ENCODE data around the gene USP47. TPM values are rescaled to one million over a fixed set of nuclear protein-coding genes. Genes with fewer than 3 reads are reported as not detected.
"Not testable (repeated sequence)": the region's sequence is repeated elsewhere in the genome, so short reads cannot be mapped to it uniquely, and the experiment has no call there.

USP47 gene
- polyA plus RNA-seq, 1 donor from 2014 or later, result 34.5 TPM

DNA sequence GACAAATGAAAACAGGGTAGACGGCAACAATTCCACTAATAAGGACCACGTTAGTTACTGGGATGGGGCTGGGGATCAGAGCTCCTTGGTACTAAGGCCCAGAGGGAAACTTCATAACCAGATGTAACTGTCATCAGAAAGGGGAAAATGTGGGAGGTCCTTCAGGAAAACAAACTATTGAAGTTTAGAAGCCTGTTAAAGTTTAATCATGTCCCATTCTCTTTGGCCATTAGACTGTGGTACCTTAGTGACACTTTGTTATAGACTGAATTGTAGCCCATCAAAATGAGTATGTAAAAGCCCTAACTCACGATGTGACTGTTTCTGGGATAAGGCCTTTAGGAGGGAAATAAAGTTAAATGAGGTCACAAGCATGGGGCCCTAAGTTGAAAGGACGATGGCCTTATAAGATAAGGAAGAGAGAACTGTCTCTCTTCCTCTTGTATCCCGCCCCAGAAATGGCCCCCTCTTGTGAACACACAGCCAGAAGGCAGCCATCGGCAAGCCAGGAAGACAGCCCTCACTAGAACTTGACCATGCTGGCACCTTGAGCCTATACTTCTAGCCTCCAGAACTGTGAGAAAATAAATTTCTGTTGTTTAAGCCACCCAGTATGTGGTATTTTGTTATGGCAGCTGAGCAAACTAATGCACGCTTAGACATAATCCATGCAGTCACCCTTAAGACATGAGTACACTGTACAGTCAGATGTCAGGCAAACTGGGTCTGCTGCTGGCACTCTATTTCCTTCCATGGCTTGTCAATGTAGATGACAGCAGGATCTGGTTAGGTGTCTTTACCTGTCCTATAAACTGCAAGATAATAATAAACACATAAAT, 26.9 kb upstream of the USP47 start:
- Mint-ChIP-seq H3K36me3 (no peaks in the 10 kb centered on the region), H3K27me3 (peaks cover 3% of the 10 kb centered on the region), H3K9me3 (peaks cover 0 to 5% (median under 1%) of the 10 kb centered on the region in 3 donors), H3K4me1 (peaks cover 0 to 1% (median 0%) of the 10 kb centered on the region in 3 donors), H3K27ac (no peak overlapping the region), H3K4me3 (no peak overlapping the region)

DNA sequence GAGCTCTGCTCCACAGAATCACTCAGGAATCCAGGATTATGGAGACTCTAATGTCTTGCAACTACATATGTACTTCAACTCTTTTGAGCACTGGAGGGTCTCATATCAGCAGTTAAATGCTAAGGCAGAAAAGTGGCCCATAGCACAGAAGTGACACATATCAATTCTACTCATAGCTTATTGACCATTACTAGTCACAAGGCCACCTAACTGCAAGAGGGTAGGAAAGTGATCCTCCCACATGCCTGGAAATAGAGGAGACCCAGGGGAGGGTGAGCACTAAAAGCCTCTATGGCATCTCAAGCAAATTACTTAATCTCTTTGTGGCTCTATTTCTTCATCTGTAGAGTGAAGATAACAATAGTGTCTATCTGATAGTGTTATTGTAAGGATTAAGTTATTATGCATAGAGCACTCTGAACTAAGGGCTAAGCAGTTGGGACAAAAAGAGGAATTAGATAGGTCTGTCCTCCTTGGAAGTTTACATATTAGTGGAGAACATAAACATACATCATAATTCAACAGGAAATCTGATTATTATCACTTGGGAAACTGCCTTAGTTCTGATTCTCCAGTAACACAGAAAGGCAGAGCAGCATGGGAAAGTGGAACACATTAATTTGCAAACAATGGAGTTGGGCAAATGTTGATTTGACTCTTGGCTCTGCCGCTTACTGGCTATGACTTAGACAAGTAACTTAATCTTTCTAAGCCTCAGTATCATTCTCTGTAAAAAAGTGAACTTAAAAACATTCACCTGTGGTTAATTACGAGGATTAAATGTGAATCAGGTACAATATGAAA, 25.1 kb upstream of the USP47 start:
- H3K36me3 Mint-ChIP-seq, result no peaks in the 10 kb centered on the region
- peaks cover 3% of the 10 kb centered on the region for H3K27me3 Mint-ChIP-seq
- no peak overlapping the region for H3K27ac Mint-ChIP-seq
- H3K9me3 Mint-ChIP-seq, result peaks cover 0 to 5% (median 0%) of the 10 kb centered on the region in 3 donors
- no peak overlapping the region for H3K4me3 Mint-ChIP-seq
- H3K4me1 Mint-ChIP-seq, result peaks cover 0 to 1% (median 0%) of the 10 kb centered on the region in 3 donors

DNA sequence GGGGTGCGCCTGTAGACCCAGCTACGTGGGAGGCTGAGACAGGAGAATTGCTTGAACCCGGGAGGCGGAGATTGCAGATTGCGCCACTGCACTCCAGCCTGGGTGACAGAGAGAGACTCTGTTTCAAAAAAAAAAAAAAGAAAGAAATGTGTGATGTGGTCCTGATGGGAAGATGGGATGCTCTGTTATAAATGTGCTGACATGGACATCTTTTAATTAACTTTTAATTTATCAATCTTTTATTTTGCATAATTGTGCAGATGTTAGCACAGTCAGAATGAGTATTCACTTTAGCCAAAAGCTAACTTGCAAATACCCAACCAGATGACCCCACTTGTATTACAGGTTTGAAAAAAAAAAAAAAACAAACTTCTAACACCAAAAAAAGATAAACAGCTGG, 23.8 kb upstream of the USP47 start:
- H3K4me1 Mint-ChIP-seq, result peaks cover 0 to 1% (median 0%) of the 10 kb centered on the region in 3 donors
- no peaks in the 10 kb centered on the region for H3K36me3 Mint-ChIP-seq
- H3K4me3 Mint-ChIP-seq, result no peak overlapping the region
- peaks cover 0 to 5% (median 0%) of the 10 kb centered on the region in 3 donors for H3K9me3 Mint-ChIP-seq
- no peak overlapping the region for H3K27ac Mint-ChIP-seq
- peaks cover 3% of the 10 kb centered on the region for H3K27me3 Mint-ChIP-seq

DNA sequence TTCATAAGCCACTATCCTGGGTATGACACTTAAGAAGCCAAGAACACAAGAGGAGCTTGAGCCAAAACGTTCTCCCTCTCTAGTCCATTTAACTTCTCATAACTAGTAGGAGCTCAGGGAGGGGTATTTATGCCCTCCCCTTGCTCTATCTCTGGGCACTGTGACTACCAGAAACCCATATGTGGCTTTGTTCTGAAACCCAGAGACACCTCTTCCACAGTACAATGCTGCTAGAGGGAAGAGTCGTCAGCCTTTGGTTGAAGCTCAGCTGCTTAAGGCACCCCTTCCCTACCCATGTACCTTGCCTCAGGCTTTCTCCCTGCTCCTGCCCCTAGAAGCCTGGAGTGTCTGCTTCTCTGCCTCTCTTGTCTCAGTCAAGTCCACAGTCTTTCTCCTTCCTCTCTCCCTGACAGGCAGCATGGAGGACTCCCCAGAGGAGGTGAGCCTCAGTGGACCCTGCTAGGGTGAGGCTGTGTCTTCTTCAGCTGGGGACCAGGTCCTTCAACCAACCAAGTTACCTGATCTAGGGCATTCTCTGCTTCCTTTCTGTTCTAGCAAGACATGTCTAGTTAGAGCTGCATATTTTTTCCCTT, 23.1 kb upstream of the USP47 start:
- Mint-ChIP-seq H3K9me3 (peaks cover 0 to 5% (median 0%) of the 10 kb centered on the region in 3 donors), H3K27me3 (peaks cover 3% of the 10 kb centered on the region), H3K36me3 (no peaks in the 10 kb centered on the region), H3K4me1 (peaks cover 0 to 1% (median 0%) of the 10 kb centered on the region in 3 donors), H3K4me3 (no peak overlapping the region), H3K27ac (no peak overlapping the region)

DNA sequence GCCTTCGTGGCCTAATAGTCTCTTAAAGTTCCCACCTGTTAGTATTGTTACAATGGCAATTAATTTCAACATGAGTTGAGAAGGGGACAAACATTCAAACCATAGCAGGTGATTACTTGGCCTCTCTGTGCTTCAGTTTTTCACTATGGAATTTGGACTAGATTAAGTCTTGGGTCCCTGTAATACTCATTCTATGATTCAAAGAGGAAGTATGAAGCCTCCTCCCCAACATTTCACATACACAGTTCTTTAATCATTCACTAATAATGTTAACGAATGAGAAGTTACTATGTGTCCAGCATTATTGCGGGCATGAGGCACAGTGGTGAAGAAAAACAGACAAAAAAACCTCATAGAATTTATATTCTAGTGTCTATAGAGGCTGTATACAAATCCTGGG, 19.9 kb upstream of the USP47 start:
- Mint-ChIP-seq H3K36me3 (no peaks in the 10 kb centered on the region), H3K9me3 (peaks cover 2 to 8% (median 3%) of the 10 kb centered on the region in 3 donors), H3K27ac (no peak overlapping the region), H3K4me3 (no peak overlapping the region), H3K27me3 (peaks cover 3% of the 10 kb centered on the region), H3K4me1 (no peaks in the 10 kb centered on the region)

DNA sequence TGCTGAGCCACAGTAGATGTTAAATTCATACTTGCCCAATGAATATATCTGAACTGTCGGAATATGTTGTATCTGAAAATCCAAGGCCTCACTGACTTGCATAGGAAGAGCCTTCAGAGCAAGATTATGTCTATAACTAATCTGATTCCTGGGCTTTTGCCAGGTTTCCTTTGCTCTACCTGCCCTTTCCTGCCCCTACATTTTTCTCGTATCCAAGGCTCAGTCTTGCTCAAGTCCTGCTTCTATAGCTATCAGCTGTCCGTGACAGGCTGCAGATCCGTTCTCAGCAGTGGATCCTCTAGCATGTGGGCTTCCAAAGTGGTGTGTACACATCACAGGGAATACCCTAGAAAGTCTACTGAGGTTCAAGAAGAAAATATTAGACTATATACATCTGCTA, 18.8 kb upstream of the USP47 start:
- Mint-ChIP-seq H3K9me3 (peaks cover 2 to 8% (median 3%) of the 10 kb centered on the region in 3 donors), H3K4me1 (no peaks in the 10 kb centered on the region), H3K4me3 (no peak overlapping the region), H3K27me3 (peaks cover 3% of the 10 kb centered on the region), H3K36me3 (no peaks in the 10 kb centered on the region), H3K27ac (peak overlapping the region in 1 of 3 donors; percentile 50)

DNA sequence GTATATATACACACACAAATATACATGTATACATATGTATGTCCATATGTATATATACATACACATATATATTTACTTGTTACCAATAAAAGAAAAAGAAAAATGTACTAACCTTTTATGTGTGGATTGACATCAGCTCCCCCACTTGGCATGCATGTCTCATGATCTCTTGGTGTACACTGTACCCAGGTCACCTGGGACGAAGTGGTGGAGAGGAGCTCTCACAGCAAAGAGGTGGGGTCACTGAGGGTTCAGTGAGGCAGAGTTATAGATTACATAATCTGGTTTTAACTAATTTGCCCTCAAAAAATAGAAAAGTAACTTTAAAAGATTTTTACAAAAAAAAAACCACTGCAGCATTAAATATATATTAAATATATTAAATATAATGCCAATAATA, 15.5 kb upstream of the USP47 start:
- H3K36me3 Mint-ChIP-seq, result no peaks in the 10 kb centered on the region
- no peak overlapping the region for H3K4me3 Mint-ChIP-seq
- no peak overlapping the region for H3K27ac Mint-ChIP-seq
- H3K4me1 Mint-ChIP-seq, result no peaks in the 10 kb centered on the region
- no peaks in the 10 kb centered on the region for H3K27me3 Mint-ChIP-seq
- peaks cover 2 to 10% (median 4%) of the 10 kb centered on the region in 3 donors for H3K9me3 Mint-ChIP-seq

DNA sequence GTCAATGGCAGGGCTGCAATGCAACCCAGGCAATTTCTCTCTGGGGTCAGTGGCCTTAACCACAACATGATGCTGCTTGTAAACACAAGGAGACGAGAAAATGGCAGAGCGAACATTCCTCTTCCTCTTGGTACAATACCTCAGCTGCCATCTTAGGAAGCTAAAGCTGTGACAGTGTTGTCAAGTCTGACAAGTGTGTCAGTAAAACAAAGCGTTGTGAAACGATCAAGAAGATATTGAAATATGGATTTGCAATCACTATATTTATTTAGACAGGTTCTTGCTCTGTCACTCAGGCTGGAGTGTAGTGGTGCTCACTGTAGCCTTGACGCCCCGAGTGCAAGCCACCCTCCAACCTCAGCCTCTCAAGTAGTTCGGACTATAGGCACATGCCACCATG, 14.5 kb upstream of the USP47 start:
- Mint-ChIP-seq H3K4me1 (no peaks in the 10 kb centered on the region), H3K4me3 (no peak overlapping the region), H3K36me3 (no peaks in the 10 kb centered on the region), H3K27me3 (no peaks in the 10 kb centered on the region), H3K9me3 (peaks cover 2 to 13% (median 4%) of the 10 kb centered on the region in 3 donors), H3K27ac (no peak overlapping the region)

DNA sequence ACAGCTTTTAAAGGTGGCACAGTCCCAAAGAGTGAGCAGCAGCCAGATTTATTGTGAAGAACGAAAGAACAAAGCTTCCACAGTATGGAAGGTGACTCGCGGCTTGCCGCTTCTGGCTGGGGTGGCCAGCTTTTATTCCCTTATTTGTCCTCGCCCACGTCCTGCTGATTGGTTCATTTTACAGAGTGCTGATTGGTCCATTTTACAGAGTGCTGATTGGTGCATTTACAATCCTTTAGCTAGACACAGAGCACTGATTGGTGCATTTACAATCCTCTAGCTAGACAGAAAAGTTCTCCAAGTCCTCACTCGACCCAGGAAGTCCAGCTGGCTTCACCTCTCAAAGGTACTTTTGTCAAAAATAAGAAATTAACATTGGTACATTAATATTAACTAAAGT, 10.4 kb upstream of the USP47 start:
- not testable (repeated sequence) for H3K4me1 Mint-ChIP-seq, H3K9me3 Mint-ChIP-seq, H3K27me3 Mint-ChIP-seq, H3K36me3 Mint-ChIP-seq, H3K27ac Mint-ChIP-seq, H3K4me3 Mint-ChIP-seq

DNA sequence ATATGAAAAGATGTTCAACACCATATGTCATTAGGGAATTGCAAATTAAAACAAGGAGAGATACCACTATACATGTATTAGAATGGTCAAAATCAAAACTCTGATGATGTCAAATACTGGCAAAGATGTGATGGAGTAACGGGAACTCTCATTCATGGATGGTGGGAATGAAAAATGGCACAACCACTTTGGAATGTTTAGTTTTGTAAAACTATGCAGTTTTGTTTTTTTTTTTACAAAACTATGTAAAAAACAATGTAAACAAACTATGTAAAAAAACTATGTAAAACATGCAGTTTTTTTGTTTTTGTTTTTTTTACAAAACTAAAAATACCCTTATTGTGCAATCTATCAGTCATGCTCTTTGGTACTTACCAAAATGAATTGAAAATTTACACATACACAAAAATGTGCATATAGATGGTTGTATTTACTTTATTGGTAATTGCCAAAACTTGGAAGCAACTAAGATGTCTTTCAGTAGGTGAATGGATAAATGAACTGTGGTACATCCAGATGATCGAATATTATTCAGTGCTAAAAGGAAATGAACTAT, 5.0 kb upstream of the USP47 start:
- H3K27ac Mint-ChIP-seq, result no peak overlapping the region
- no peaks in the 10 kb centered on the region for H3K9me3 Mint-ChIP-seq
- H3K36me3 Mint-ChIP-seq, result no peaks in the 10 kb centered on the region
- H3K4me1 Mint-ChIP-seq, result peaks cover 0 to 4% (median 3%) of the 10 kb centered on the region in 3 donors
- H3K27me3 Mint-ChIP-seq, result peaks cover 6% of the 10 kb centered on the region
- H3K4me3 Mint-ChIP-seq, result peak overlapping the region in 1 of 4 donors; percentile 36

DNA sequence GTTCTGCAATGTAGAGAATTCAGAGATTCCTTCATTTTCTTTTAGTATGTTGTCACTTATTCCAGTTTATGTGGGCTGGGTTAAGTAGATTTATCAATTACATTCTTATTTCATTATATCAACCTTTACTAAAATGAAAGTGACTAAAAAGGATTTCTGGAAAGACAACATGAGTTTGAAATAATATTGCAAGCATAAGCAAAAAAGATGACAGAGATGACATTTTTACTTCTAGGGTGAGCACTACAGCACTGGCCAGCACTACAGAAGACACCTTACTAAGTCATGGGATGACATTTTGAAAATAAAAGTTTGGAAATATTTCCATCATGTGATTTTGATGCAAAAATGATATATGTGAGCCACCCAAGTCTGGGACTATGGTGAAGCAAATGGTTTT, 2.1 kb upstream of the USP47 start:
- H3K4me1 Mint-ChIP-seq, result peaks cover 0 to 6% (median 4%) of the 10 kb centered on the region in 3 donors
- peak overlapping the region in 1 of 3 donors; percentile 71 for H3K27ac Mint-ChIP-seq
- no peaks in the 10 kb centered on the region for H3K36me3 Mint-ChIP-seq
- H3K4me3 Mint-ChIP-seq, result peak overlapping the region in 1 of 4 donors; percentile 44
- H3K9me3 Mint-ChIP-seq, result no peaks in the 10 kb centered on the region
- peaks cover 6% of the 10 kb centered on the region for H3K27me3 Mint-ChIP-seq

DNA sequence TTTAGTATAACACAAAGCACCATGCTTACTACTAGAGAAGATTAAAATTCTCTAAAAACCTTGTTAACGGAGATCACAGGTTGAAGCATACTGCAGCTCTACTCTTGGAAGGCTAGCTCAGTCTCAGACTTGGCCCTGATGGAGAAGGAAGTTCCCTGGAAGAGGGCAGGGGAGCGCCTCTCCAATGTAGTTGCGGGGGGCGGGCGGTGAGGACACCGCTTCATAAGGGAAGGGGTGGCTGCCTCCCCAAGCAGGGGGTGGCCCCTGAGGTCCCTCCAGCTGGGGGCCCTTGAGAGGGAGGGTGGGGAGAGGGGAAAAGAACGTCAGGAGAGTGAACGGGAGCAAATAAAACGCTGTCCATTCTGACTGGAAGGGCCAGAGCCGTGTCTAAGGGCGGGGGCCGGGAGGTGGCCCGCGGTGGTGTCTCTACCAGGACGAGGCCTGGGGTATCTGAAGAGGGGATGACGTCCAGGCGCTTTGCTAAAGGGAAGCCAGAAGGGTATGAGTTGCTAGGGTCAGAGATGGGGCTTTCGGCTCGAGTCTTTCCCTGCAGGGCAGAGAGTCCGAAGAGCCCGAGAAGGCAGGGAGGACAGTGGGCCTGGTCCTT, 553 bp upstream of the USP47 start:
- no peaks in the 10 kb centered on the region for H3K9me3 Mint-ChIP-seq
- no peak overlapping the region for H3K27ac Mint-ChIP-seq
- H3K4me3 Mint-ChIP-seq, result no peak overlapping the region
- no peaks in the 10 kb centered on the region for H3K36me3 Mint-ChIP-seq
- peaks cover 4 to 21% (median 6%) of the 10 kb centered on the region in 3 donors for H3K4me1 Mint-ChIP-seq
- peaks cover 4% of the 10 kb centered on the region for H3K27me3 Mint-ChIP-seq

DNA sequence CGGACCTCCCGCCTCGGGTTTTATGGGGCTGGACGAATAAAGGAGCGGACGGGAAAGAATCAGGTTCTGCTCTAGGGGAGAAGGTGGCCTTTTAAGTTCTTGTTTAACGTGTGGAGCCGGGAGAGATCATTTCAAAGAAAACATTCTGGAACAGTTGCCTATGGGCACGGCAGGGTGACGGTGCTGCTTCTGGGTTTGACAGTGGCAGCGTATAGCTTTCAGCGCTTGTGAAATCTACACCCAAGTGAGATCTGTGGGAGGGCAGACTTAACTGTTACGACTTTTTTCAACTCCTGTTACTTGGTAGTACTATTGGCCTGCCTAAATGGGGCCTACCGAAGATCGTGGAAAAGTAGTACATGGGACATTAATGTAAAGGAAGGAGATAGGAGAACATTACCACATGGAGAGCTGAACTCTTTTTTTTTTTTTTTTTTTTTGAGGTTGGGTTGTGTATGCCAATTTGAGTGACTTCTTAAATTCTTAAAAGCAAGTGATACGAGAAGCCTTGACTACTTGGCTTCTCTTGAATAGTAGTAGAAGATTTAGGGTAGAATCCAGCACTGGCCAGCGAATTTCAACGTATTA, 743 bp downstream of the USP47 start:
- Mint-ChIP-seq H3K4me1 (peaks cover 10 to 32% (median 17%) of the 10 kb centered on the region in 3 donors), H3K9me3 (no peaks in the 10 kb centered on the region), H3K4me3 (no peak overlapping the region), H3K27me3 (no peaks in the 10 kb centered on the region), H3K27ac (no peak overlapping the region), H3K36me3 (no peaks in the 10 kb centered on the region)

DNA sequence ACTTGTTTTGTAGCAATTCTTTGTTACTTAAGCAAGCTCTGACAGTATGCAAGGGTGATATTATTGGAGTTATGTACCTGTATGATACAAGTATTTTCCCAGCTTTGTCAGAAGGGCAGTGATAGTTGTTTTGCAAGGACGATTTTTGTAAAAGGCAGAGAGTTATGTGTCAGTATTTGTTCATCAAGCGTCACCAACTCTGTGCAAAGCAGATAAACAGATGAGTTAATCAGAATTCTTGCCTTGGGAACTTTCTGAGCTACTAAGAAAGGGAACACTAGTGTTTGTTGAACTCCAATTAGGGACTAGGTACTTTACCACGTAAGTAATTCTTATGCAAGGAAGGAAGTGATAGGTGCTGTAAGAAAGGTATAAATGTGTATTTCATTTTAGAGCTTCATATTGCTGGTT, 1.4 kb downstream of the USP47 start:
- H3K27me3 Mint-ChIP-seq, result no peaks in the 10 kb centered on the region

More for the DNA sequence above, 1.4 kb downstream of the USP47 start:
- Mint-ChIP-seq H3K36me3 (no peaks in the 10 kb centered on the region), H3K4me3 (no peak overlapping the region), H3K4me1 (peaks cover 12 to 34% (median 18%) of the 10 kb centered on the region in 3 donors), H3K27ac (no peak overlapping the region), H3K9me3 (no peaks in the 10 kb centered on the region)
